ENCODE results near the gene PET100.
A peak's percentile ranks its signal among the peaks of the same experiment; 100 is the strongest.

Gene PET100

DNA sequence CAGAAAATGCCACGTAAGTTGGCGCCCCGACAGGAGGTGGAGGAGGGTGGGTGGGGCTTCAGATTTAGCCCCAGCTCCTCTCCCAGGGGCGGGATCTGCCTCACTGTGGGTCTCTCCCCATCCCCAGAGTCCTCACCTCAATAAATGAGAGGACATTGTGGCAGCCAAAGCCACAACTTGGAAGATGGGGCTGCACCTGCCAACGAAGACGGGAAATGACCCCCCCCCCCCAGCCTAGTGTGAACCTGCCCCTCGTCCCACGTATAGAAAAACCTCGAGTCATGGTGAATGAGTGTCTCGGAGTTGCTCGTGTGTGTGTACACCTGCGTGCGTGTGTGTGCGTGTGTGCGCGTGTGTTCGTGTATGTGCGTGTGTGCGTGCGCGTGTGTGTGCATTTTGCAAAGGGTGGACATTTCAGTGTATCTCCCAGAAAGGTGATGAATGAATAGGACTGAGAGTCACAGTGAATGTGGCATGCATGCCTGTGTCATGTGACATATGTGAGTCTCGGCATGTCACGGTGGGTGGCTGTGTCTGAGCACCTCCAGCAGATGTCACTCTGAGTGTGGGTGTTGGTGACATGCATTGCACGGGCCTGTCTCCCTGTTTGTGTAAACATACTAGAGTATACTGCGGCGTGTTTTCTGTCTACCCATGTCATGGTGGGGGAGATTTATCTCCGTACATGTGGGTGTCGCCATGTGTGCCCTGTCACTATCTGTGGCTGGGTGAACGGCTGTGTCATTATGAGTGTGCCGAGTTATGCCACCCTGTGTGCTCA is 49.6 kb downstream of the PET100 start:
- no peaks in the 10 kb centered on the region for H3K9me3 ChIP-seq (ENCODE audit: control insufficient read depth, low read depth, low read length)
- peaks cover 4% of the 10 kb centered on the region for H3K4me1 ChIP-seq (ENCODE audit: control insufficient read depth, low read depth, low read length)
- H3K27me3 ChIP-seq (ENCODE audit: control insufficient read depth, insufficient read depth, low read length): peaks cover 27% of the 10 kb centered on the region
- H3K36me3 ChIP-seq (ENCODE audit: control insufficient read depth, low read depth, low read length): peaks cover 6% of the 10 kb centered on the region
- H3K4me3 ChIP-seq (ENCODE audit: low read length): no peak overlapping the region
- no peak overlapping the region for H3K9ac ChIP-seq (ENCODE audit: low read length)
- H3K27ac ChIP-seq (ENCODE audit: low read length): no peak overlapping the region

DNA sequence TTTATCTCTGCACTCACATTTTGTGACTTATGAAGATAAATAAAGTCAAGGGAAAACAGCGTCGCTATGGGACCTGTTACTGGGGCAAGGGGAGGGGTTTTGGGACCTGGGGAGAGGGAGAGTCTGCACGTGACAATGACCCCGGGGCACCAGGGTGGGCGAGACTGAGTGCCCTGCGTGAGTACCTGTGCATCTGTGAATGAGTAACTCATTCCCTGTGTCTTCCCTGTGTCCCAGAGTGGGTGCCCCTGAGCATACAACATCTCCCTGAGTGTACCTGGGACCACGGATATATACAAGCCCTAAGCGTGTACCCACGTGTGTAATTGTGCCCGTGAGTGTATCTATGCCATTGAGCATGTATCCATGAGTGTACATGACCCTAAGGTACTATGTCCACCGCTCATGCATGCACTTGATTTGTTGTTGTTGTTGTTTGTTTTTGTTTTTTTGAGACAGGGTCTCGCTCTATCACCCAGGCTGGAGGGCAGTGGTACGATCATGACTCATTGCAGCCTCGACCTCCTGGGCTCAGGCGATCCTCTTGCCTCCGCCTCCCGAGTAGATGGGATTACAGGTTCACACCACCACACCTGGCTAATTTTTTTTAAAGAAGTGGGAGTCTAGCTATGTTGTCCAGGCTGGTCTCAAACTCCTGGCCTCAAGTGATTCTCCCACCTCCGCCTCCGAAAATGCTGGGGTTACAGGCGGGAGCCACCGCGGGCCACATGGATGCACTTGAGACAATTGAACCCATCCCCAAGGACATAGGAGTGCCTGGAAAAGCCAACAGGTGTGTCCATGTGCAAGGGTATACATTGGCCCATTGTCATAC is 50.4 kb downstream of the PET100 start:
- peak overlapping the region; percentile 80 for H3K4me3 ChIP-seq (ENCODE audit: low read length)
- H3K27ac ChIP-seq (ENCODE audit: low read length): no peak overlapping the region
- peaks cover 4% of the 10 kb centered on the region for H3K4me1 ChIP-seq (ENCODE audit: control insufficient read depth, low read depth, low read length)
- H3K36me3 ChIP-seq (ENCODE audit: control insufficient read depth, low read depth, low read length): peaks cover 6% of the 10 kb centered on the region
- no peak overlapping the region for H3K9ac ChIP-seq (ENCODE audit: low read length)
- H3K27me3 ChIP-seq (ENCODE audit: control insufficient read depth, insufficient read depth, low read length): peaks cover 27% of the 10 kb centered on the region
- H3K9me3 ChIP-seq (ENCODE audit: control insufficient read depth, low read depth, low read length): no peaks in the 10 kb centered on the region

DNA sequence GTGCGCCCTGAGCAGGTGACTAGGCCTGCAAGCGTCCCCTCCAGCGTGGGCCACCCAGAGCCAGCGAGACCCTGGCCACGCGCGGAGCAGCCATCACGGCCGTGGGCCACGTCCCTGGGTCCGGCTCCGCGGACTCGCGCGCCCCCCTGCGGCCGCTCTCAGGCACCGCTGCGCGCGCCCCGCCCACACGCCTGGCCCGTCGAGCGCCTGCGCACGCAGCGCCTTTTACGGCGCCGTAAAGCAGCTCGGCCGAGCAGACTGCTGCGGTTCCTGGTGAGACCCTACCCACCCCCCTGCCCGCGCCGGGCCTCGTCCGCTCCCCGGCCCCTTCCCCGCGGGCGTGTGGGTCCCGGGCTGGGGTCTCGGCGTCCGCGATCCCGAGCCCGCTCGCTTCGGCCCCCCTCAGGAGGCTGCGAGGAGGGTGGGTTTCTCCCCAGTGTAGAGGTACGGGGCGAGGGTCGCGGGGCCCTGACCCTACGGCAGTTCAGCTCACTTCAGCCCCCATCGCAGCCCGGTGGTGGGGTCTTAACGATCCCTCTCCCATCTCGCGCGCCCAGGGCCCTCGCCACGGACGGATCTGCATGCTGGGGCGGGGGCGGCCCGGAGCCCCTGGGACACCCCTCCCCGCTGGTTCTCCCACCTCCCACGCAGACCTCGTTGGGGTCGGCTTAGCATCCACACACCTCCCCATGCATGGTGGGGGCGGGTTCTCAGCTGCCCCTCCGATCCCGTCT is 51.2 kb downstream of the PET100 start, which contains the start of gene TRAPPC5:
TRAPPC5 (plus strand) TSS at position 228 of the 734 bp plus-strand sequence. CDS start 1,421 bp downstream, outside the sequence.
- Histone ChIP-seq H3K9me3 (ENCODE audit: control insufficient read depth, low read depth, low read length) (no peaks in the 10 kb centered on the region), H3K27me3 (ENCODE audit: control insufficient read depth, insufficient read depth, low read length) (peaks cover 27% of the 10 kb centered on the region), H3K27ac (ENCODE audit: low read length) (no peak within 1 kb of the TSS), H3K9ac (ENCODE audit: low read length) (peak within 1 kb of the TSS; percentile 65), H3K4me1 (ENCODE audit: control insufficient read depth, low read depth, low read length) (peaks cover 4% of the 10 kb centered on the region), H3K36me3 (ENCODE audit: control insufficient read depth, low read depth, low read length) (peaks cover 6% of the 10 kb centered on the region), H3K4me3 (ENCODE audit: low read length) (peak within 1 kb of the TSS; percentile 80)

All from iPS-18a (cell line).